GM23248 (cell line): ENCODE results near the gene MORC4.

Experiments used
- EZH2 ChIP-seq: fragments of 200-600 bp; sonication (generic); IDR thresholded peaks from 2 replicates; pipeline ENCODE4 v1.6.1; 2018; ENCODE audit warnings: antibody characterized with exemption, mild to moderate bottlenecking; ENCODE audit not compliant: insufficient read depth, poor library complexity, severe bottlenecking
- EZH2phosphoT487 ChIP-seq: fragments of 200-600 bp; sonication (generic); IDR thresholded peaks from 2 replicates; pipeline ENCODE4 v1.6.1; 2018; ENCODE audit warnings: antibody characterized with exemption, moderate library complexity, mild to moderate bottlenecking, low read depth; ENCODE audit not compliant: insufficient read depth

DNA sequence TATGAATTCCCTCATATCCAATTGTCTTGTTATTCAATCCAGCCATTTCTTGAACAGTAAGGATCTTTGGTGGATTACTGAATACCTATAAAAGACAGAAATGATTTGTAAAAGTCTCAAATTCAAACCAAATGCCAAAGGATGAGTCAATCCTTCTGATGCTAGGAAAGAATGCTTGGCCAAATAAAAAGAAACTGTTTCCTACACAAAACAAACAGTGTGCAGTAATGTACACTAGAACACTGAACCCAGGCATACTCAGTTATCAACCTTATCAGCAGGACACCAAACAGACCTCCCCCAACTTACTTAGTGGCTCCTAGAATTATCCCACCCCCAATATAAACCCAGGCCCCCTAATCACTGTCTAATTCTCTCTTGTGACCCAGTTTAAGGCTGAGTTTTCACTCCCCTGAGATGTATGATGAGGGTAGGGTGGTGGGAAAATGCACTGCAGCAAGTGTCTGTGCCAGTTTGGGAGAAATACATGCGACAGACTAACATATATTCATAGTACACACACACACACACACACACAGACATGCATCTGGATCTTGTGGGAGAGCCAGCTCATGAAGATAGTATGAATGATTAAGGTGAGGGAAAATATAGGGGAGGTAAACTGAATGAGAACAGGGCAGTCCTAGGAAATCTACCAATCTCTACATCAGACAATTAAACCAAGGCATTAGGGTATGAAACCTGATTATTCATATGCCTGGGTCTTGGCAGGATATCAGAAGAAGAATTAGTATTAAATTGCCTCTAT lies 44.8 kb downstream of the MORC4 start:
- TF ChIP-seq EZH2phosphoT487 (no peak), EZH2 (no peak)
